A673 (cell line): ENCODE data around the gene TECPR2. TPM values are rescaled to one million over a fixed set of nuclear protein-coding genes. Genes with fewer than 3 reads are reported as not detected.

Experiments used
- BruUV-seq: library from RNA; stranded (reverse); fragments of 400-500 nt; replicated peaks from 2 replicates; lab custom pipeline; 2021; lab: Mats Ljungman, UMichigan
- CTCF ChIA-PET: fragments of 300-600 bp; sonication (Branson Sonifier 250); formaldehyde crosslinking; loops from one replicate; lab custom pipeline; 2022; ENCODE audit warnings: antibody characterized with exemption; lab: Charles Lee
- POLR2A ChIA-PET: fragments of 300-600 bp; sonication (Branson Sonifier 250); formaldehyde crosslinking; loops from one replicate; lab custom pipeline; 2022; ENCODE audit warnings: antibody characterized with exemption; ENCODE audit not compliant: low non-redundant PET; lab: Charles Lee
- DNase-seq: peaks from one replicate; pipeline ENCODE4 v3.0.0-alpha.2; 2015; ENCODE audit warnings: low spot score
- H3K27ac ChIP-seq: fragments of 200-600 bp; sonication (generic); 2 replicates; pipeline ENCODE4 v1.5.1; 2016; ENCODE audit warnings: mixed run types, low read depth, mild to moderate bottlenecking, mixed read lengths, antibody characterized with exemption, low read length; ENCODE audit not compliant: poor library complexity, severe bottlenecking
- H3K27me3 ChIP-seq: fragments of 200-600 bp; sonication (generic); replicated peaks from 2 replicates; pipeline ENCODE4 v1.6.1; 2017; ENCODE audit warnings: mixed run types, low read depth, mild to moderate bottlenecking, mixed read lengths, antibody characterized with exemption, low read length; ENCODE audit not compliant: insufficient read depth, poor library complexity
- H3K36me3 ChIP-seq: fragments of 200-600 bp; sonication (generic); 2 replicates; pipeline ENCODE4 v1.6.1; 2016; ENCODE audit warnings: mixed run types, mild to moderate bottlenecking, mixed read lengths, antibody characterized with exemption, low read length; ENCODE audit not compliant: insufficient read depth, poor library complexity, severe bottlenecking
- H3K4me1 ChIP-seq: fragments of 200-600 bp; sonication (generic); 2 replicates; pipeline ENCODE4 v1.6.1; 2017; ENCODE audit warnings: mixed run types, mild to moderate bottlenecking, mixed read lengths, antibody characterized with exemption, low read length; ENCODE audit not compliant: insufficient read depth, poor library complexity, severe bottlenecking
- H3K4me3 ChIP-seq: fragments of 200-600 bp; sonication (generic); 2 replicates; pipeline ENCODE4 v1.5.1; 2016; ENCODE audit warnings: low read depth, mixed run types, mild to moderate bottlenecking, mixed read lengths, low read length; ENCODE audit not compliant: poor library complexity, severe bottlenecking
- H3K9me3 ChIP-seq: fragments of 200-600 bp; sonication (generic); 2 replicates; pipeline ENCODE4 v1.6.1; 2016; ENCODE audit warnings: mixed run types, low read depth, mild to moderate bottlenecking, mixed read lengths, antibody characterized with exemption, low read length; ENCODE audit not compliant: poor library complexity, severe bottlenecking
- EZH2 ChIP-seq: fragments of 200-600 bp; sonication (generic); IDR thresholded peaks from 2 replicates; pipeline ENCODE4 v1.6.1; 2017; ENCODE audit warnings: borderline replicate concordance, low read depth, mild to moderate bottlenecking, mixed read lengths, antibody characterized with exemption, low read length; ENCODE audit not compliant: poor library complexity, severe bottlenecking
- intact Hi-C: fragments of 100-400 bp; cut with micrococcal nuclease; formaldehyde crosslinking; loops from one replicate; pipeline ENCODE4 v1.10.0; 2022; ENCODE audit not compliant: unreplicated experiment
- total RNA-seq: library from RNA; stranded (reverse); gene quantifications from 2 replicates; pipeline ENCODE4 v1.2.3, GENCODE V29; 2021
- TF ChIP-seq, protein P1 (sequence below): fragments of 300-800, 200-600 bp; sonication (generic); conservative IDR thresholded peaks from 2 replicates; pipeline ENCODE4 v1.5.1; 2017; ENCODE audit warnings: low read depth, mild to moderate bottlenecking, antibody characterized with exemption, low read length, moderate library complexity, mixed read lengths

The TECPR2 gene
- total RNA-seq, 1 experiment from 2014 or later: 22.1 TPM

GRCh38 chr14:102530828-102531478 lies 168.2 kb downstream of the TECPR2 start:
- peak; percentile 76 for DNase-seq
- TF ChIP-seq, protein P1, sequence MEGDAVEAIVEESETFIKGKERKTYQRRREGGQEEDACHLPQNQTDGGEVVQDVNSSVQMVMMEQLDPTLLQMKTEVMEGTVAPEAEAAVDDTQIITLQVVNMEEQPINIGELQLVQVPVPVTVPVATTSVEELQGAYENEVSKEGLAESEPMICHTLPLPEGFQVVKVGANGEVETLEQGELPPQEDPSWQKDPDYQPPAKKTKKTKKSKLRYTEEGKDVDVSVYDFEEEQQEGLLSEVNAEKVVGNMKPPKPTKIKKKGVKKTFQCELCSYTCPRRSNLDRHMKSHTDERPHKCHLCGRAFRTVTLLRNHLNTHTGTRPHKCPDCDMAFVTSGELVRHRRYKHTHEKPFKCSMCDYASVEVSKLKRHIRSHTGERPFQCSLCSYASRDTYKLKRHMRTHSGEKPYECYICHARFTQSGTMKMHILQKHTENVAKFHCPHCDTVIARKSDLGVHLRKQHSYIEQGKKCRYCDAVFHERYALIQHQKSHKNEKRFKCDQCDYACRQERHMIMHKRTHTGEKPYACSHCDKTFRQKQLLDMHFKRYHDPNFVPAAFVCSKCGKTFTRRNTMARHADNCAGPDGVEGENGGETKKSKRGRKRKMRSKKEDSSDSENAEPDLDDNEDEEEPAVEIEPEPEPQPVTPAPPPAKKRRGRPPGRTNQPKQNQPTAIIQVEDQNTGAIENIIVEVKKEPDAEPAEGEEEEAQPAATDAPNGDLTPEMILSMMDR: no peak
- H3K9me3 ChIP-seq: no peaks in the 10 kb centered on the region
- BruUV-seq: no TSS peak
- no peak overlapping the region for H3K4me3 ChIP-seq
- H3K27me3 ChIP-seq: no peaks in the 10 kb centered on the region
- ChIA-PET POLR2A (interaction anchor here (0.6 to 0.9 kb wide), 2 partner anchors 29 to 492 kb away, joined by 4 to 9 read pairs; no protein-coding TSS in a partner anchor), CTCF (no interaction called here)
- H3K4me1 ChIP-seq: peaks cover 24% of the 10 kb centered on the region
- H3K27ac ChIP-seq: peak overlapping the region; percentile 81
- intact Hi-C loops: no loop called here
- no peaks in the 10 kb centered on the region for H3K36me3 ChIP-seq

- POLR2A ChIA-PET: no interaction called here
- Histone ChIP-seq H3K27me3 (no peaks in the 10 kb centered on the region), H3K36me3 (no peaks in the 10 kb centered on the region), H3K9me3 (no peaks in the 10 kb centered on the region), H3K27ac (peak overlapping the region; percentile 10), H3K4me3 (no peak overlapping the region), H3K4me1 (peaks cover 20% of the 10 kb centered on the region)
- DNase-seq: peak; percentile 53
- intact Hi-C loops: no loop called here
- CTCF ChIA-PET: no interaction called here
- TF ChIP-seq, protein P1: no peak
- no peak for TF ChIP-seq EZH2
- BruUV-seq: no TSS peak
Measured at GRCh38 chr14:102532204-102532658, 169.5 kb downstream of the TECPR2 start.

DNA sequence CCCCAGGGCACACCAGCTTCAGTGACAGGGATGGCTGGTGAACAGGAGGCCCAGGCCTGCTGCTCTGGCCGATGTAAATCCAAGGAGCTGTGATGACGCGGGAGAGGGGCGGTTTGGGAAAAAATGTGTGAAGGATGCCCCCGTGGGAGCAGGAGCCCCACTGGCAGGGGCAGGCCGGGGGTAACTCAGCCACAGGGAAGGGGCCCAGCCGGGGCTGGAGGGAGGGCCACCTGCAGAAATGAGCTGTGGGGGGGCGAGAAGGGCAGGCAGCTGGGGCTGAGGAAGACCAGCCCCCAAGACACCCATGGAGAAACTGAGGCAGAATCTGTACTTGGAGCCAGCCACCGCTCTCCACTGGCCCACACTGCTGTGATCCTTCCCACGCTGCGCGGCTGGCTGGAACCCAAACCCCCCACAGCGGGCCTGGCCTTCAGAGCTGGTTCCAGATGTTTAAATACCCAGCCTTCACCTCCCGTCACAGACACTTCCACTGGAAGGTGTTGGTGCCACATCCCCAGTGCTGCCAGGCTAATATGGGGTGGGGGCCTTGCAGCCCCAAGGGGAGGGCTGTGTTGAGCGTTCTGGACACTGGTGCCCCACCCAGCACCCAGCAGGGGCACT lies 175.3 kb downstream of the TECPR2 start:
- H3K9me3 ChIP-seq: no peaks in the 10 kb centered on the region
- peak overlapping the region; percentile 96 for H3K27ac ChIP-seq
- no peaks in the 10 kb centered on the region for H3K36me3 ChIP-seq
- H3K27me3 ChIP-seq: no peaks in the 10 kb centered on the region
- TF ChIP-seq, protein P1: no peak
- TF ChIP-seq EZH2: no peak
- intact Hi-C loops: no loop called here
- H3K4me1 ChIP-seq: peaks cover 54% of the 10 kb centered on the region
- no peak overlapping the region for H3K4me3 ChIP-seq
- ChIA-PET POLR2A (interaction anchor here (0.5 kb wide), 1 partner anchor 15 kb away, joined by 4 read pairs; no protein-coding TSS in a partner anchor), CTCF (no interaction called here)
- DNase-seq: no peak
- BruUV-seq: no TSS peak
